NCI-H1048 (cell line): ENCODE results near the gene NPHP1.
"Not testable (repeated sequence)": the region's sequence is repeated elsewhere in the genome, so short reads cannot be mapped to it uniquely, and the experiment has no call there.

ENCODE experiments used
- DNase-seq: peaks from one replicate; lab custom pipeline; 2025; lab: John Stamatoyannopoulos, UW

The NPHP1 gene

DNA sequence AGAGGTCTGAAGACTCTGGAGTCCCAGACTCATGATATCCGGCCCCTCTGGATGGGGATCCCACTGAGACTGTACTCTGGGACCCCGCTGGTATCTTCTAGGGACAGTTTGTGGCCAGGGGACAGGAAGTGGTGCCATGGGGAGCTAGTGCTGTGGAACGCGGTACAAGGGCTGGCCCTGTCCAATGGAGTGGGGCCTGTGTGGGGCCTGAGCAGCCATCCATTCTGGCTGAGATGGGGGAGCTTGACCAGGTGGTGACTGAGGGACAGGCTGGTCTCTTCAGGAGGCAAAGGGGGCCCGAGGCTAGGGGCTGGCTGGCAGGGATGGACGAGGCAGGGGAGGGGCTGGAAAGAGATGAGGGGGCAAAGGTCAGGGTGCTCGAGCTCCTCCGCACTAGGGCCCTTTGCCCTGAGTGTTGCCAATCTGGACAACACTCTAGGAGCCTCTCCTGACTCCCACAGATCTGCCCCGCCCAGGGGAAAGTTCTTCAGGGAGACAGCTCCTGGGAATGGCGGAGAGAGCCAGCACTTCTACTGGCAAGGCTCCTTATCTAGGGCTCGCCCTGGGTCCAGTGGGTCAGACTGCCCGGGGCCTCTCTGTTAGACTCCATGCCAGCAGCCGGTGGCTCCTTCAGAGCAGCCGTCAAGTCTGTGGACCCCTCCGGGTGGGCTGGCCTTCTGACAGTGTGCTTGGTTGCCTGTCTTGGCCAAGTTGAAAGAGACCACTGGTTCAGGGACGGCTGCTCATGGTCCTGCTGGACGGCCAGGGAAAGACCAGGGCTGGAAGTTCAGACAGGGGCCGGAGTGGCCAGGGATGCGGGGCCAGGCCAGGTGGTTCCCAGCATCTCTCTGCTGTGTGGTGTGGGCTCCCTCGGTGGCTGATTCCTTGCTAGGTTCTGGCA is 101.5 kb downstream of the NPHP1 start:
- no peak for DNase-seq

GRCh38 chr2:110101901-110102803 is 102.7 kb downstream of the NPHP1 start:
- DNase-seq = no peak

DNA sequence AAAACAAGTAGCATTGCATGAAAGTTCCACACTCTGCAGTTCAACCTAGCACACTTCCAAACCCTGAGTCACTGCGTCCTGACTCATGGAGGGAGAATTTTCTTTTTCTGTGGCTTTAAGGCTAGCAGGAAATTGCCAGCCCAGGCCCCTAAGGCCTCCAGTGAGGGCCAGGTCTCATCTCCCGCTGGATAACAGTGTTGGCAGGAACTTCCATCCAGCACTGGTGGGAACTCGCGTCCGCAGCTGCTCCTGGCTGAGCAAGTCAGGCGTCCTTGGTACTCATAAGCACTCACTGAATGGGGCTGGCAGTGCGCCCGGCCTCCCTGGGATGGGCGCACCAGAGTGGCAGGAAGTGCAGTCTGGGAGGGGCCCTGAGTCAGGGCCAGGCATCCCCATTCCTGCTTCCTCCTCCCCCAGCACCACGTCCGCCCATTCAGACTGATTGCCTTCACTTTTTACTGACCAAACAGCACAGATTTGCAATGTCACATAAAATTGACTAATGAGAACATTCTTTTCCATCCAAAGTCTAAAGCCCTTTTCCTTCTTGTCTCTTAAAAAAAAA is 103.5 kb downstream of the NPHP1 start:
- no peak for DNase-seq

DNA sequence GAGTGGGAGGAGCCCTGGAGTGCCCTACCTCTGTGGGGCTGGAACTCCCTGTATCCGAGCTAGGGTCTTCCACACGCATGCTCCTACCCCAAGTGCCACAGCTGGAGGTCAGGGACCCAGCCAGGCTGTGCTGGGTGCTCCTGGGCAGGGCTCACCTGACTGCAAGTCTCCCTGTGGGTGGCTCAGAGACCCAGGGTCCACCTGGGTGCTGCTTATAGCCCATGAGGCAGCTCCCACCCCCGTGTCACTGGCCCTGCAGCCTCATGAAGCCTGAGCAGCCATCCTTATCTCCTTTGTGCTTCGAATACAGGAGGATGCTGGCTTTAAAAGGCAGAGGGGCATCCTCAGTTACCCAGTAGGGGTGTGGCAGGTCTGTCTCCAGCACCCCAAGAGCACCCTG is 103.9 kb downstream of the NPHP1 start:
- not testable (repeated sequence) for DNase-seq

DNA sequence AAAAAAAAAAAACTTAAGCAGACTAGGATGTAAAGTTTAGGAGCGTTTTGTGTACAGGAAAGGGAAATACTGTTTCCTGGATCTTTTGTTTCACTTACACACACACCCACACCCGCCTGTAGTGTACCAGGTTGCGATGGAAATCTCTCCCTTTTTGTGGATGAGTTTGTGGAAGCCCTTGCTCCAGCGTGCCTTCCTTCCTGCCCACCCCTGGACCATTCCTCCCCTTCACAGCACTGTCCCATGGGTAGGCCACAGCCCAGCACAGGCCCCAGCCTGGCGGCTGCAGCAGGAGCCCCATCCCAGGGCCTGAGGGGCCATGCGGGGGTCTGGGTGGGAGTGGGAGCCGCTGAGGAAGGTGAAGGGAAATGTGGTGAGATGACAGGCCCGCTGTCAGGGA is 104.3 kb downstream of the NPHP1 start:
- DNase-seq = no peak

GRCh38 chr2:110099471-110100225 is 105.2 kb downstream of the NPHP1 start:
- no peak for DNase-seq

DNA sequence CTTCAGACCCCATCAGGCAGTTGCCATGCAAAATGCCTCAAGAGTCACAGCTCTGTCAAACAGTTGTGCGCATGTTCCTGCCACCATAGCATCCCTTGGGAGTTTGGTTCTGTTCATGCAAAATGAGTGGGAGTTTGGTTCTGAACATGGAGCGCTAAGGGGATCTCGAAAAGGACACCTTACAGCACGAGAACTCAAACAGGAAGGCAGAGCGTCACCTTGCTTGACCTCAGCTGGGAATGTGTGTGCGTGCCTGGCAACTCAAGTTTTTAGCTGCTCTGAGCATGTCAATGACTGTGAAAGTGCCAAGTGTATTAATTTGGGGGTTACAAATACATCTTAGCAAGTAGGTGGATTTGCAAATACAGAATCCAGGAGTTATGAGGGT is 105.8 kb downstream of the NPHP1 start:
- DNase-seq = no peak

GRCh38 chr2:110097506-110098220 is 107.2 kb downstream of the NPHP1 start:
- no peak for DNase-seq

GRCh38 chr2:110095994-110096633 is 108.7 kb downstream of the NPHP1 start:
- no peak for DNase-seq

DNA sequence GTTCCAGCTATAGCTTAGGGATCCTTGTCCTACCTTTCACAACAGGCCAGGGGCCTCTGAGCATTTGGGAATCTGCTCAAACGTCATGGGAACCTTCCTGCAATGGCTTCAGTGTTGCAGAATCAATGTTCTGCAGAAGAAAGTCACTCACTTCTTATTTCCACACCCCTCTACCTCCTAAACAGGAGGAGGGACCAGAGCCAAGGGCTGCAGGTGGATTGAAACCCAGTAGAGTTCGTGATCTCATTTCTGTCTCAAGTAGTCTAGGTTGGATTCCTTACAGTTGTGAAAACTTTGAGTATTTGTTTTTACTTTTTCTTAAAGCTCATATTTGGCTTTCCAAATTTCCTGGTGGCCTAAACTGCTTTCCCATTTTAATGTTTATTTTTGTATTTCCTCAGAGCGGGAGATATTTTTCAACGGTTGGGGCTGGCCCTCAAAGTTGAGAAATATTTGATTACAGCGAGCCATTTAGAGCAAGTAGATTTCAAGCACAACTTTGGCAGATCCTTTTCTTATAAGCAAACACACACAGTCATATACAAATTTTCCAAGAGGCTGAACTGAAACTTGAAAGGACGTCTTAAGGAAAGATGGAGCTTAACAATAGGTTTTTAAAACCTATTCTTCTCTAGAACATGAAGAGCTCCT is 109.8 kb downstream of the NPHP1 start:
- not testable (repeated sequence) for DNase-seq

GRCh38 chr2:110093924-110094323 is 110.9 kb downstream of the NPHP1 start:
- DNase-seq = not testable (repeated sequence)

DNA sequence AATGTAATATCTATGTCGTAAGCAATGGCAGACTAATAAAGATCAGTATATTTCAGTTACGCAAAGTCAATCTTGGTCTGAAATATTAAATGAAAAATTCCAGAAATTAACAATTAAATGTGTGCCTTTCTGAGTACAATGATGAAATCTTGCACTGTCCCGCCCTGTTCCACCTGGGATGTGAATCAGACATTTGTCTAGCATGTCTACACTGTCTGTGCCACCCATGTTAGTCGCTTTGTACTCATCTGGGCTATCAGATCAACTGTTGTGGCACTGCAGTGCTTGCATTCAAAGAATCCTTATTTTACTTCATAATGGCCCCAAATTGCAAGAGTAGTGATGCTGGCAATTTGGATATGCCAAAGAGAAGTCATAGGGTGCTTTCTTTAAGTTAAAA is 114.6 kb downstream of the NPHP1 start:
- not testable (repeated sequence) for DNase-seq

DNA sequence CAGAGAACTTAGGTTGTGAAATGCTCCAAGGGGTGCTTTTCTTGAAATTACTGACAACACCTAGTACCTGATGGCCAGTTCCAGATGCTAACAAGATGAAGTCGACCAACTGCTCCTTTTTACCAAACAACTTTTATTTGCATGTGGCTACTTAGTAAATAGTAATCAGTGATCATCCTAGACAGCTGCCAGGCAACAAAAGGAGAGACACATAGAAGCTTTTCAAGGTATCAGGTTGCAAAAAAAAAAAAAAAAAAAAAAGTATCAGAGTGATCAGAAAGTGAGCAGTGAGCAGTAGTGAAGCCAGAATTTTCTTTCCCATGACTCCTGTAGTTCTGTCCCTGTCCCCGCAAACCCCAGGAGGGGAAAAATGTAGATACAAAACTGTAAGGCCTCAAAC is 121.1 kb downstream of the NPHP1 start:
- DNase-seq = not testable (repeated sequence)

DNA sequence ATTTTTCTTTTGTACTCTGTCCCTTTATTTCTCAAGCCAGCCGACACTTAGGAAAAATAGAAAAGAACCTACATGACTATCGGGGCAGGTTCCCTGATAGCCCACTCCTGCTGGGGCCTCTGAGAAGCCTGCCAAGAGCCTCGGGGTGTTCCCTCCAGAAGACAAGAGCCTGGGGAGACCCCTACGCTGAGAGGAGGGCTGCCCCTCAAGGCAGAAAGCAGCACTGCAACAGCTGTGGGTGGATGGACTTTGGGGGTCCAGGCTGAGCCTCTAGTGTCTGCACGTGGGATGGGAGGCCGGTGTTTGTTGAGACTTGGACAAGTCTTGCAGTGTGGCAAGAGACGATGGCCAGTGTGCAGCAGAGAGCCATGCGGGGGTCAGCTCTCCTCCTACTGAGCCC is 121.7 kb downstream of the NPHP1 start:
- DNase-seq = not testable (repeated sequence)

DNA sequence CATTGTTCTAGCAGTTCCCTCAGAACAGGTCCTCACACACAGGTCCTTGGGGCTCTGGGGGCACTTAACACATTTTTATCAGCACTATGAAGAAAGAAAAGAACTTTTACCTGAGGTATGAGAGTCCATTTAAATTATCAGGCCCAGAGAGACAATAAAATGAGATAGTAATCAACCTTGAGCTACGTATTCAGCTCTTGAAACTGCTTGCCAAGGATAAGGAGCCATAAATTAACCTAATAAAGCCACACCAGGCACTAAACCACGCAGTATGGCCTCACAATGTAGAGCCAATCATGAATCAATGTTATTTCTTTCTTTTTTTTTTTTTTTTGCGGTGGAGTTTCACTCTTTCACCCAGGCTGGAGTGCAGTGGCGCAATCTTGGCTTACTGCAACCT is 126.7 kb downstream of the NPHP1 start:
- not testable (repeated sequence) for DNase-seq

- DNase-seq = not testable (repeated sequence)
These were observed 128.9 kb downstream of the NPHP1 start for GRCh38 chr2:110075896-110076295.
